Body of pancreas (tissue), 4 donors: ENCODE measurements around the gene CLSTN1. TPM values are rescaled to one million over a fixed set of nuclear protein-coding genes. Genes with fewer than 3 reads are reported as not detected.

Experiments used
- ATAC-seq: fragments of 150-250 bp; one replicate; pipeline ENCODE4 v1.9.1; 2016
- DNase-seq, 4 donors: peaks; one replicate each; pipeline ENCODE4 v3.0.0-alpha.2; 2019
- H3K27ac ChIP-seq, 4 donors: fragments of 200-600 bp; sonication (generic); 1 replicate in 3 of 4; 2 replicates in 1 of 4; pipeline versions ENCODE4 v1.5.1 to v1.6.1; 2016 to 2019; ENCODE audit warnings: mild to moderate bottlenecking in 1 of 4, mixed read lengths in 1 of 4, moderate library complexity in 1 of 4
- H3K27me3 ChIP-seq, 2 donors: fragments of 200-600 bp; sonication (generic); one replicate each; pipeline ENCODE4 v1.6.0; 2016; ENCODE audit warnings: mild to moderate bottlenecking in 1 of 2
- H3K36me3 ChIP-seq, 2 donors: fragments of 200-600 bp; sonication (generic); replicated peaks in 1 of 2; 2 replicates each; pipeline ENCODE4 v1.5.1; 2016; ENCODE audit warnings: low read depth in 2 of 2; ENCODE audit not compliant: insufficient read depth in 1 of 2
- H3K4me1 ChIP-seq: fragments of 200-600 bp; sonication (generic); one replicate; pipeline ENCODE4 v1.6.0; 2016
- H3K4me3 ChIP-seq, 2 donors: fragments of 200-600 bp; sonication (generic); 1 replicate in 1 of 2; 2 replicates in 1 of 2; pipeline ENCODE4 v1.5.1; 2016 to 2019
- H3K9me3 ChIP-seq, 3 donors: fragments of 200-600 bp; sonication (generic); 1 replicate in 2 of 3; 2 replicates in 1 of 3; pipeline ENCODE4 v1.5.1; 2016
- CTCF ChIP-seq, 7 experiments: fragments of 450-650 bp in 4 of 7; fragments of 200-600 bp in 3 of 7; sonication (generic) in 3 of 7; IDR thresholded peaks; one replicate each; pipeline ENCODE4 v1.5.1; 2016 to 2019; ENCODE audit warnings: antibody characterized with exemption in 7 of 7
- POLR2A ChIP-seq, 3 donors: fragments of 450-650 bp; IDR thresholded peaks; one replicate each; pipeline ENCODE4 v1.6.1; 2016; ENCODE audit warnings: antibody characterized with exemption in 3 of 3, mild to moderate bottlenecking in 2 of 3
- WGBS, 2 donors: methylation state at CpG; one replicate each; pipeline ENCODE4 v1.1.5; 2017; 5-methylcytosine and 5-hydroxymethylcytosine counted together
- intact Hi-C: fragments of 100-400 bp; cut with DNase I; formaldehyde crosslinking; loops from one replicate; pipeline ENCODE4 v1.15.1; 2023
- total RNA-seq, 2 donors: library from RNA; depleted of rRNA; stranded (reverse); fragments of >200 nt; gene quantifications; one replicate each; pipeline ENCODE4 v1.1.0, GENCODE V29; 2016

The CLSTN1 gene
- total RNA-seq, 2 donors from 2014 or later = 60.2 to 64.6 TPM

DNA sequence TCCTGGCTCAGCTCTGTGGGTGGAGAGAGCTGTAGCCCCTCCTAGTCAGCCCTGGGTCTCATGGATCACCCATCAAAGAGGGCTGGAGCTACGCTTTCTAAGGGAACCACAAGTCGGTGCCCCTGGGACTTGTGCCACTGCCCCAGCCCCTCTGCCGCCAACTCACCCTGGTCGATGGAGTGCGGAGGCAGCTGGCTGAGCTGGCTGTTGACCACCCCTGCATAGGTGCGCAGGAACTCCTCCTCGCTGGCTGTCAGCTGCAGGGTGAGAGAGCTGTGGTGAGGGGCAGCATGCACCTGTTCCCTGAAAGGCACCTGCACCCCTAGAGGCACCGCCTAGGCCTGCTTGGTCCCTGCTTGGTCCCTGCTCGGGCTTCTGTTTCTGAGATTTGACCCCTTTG is 47.3 kb upstream of the CLSTN1 start:
- Histone ChIP-seq H3K27me3 (no peaks in the 10 kb centered on the region), H3K4me3 (no peak overlapping the region), H3K27ac (no peak overlapping the region), H3K9me3 (no peaks in the 10 kb centered on the region), H3K36me3 (peaks cover 0 to 2% of the 10 kb centered on the region in 2 donors), H3K4me1 (peaks cover 8% of the 10 kb centered on the region)
- intact Hi-C loops = loop anchor here (10.0 kb wide), 2 partner anchors 154 to 554 kb away; no protein-coding TSS in a partner anchor
- TF ChIP-seq CTCF (IDR thresholded peaks at IDR 0.05) (no peak), POLR2A (IDR thresholded peaks at IDR 0.05) (no peak)
- no peak for DNase-seq
- no peak for ATAC-seq
- WGBS, 2 donors = 88 to 93% methylated on average over 7 to 8 of the region's 9 CpGs

DNA sequence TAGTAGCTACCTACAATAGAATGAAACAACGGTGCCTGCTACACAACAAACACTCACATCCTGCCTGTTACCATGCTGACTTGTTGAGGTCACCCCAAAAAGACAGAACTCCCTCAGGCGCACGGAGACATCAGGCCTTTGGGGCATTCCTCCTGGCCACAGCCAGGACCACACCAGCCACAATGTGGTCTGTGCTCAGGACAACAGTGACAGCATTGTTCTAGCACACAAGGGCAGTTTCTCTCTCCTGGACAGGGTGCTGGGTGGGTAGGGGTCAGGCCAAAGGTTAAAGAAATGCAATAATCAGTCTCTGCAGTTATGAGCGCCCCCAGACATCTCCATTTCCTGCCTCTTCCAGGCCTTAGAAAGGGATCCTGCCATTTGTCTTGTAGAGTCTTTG is 46.8 kb upstream of the CLSTN1 start:
- intact Hi-C loops = loop anchor here (10.0 kb wide), 2 partner anchors 154 to 554 kb away; no protein-coding TSS in a partner anchor
- Histone ChIP-seq H3K36me3 (peaks cover 0 to 2% of the 10 kb centered on the region in 2 donors), H3K27ac (no peak overlapping the region), H3K27me3 (no peaks in the 10 kb centered on the region), H3K9me3 (no peaks in the 10 kb centered on the region), H3K4me1 (peaks cover 8% of the 10 kb centered on the region), H3K4me3 (no peak overlapping the region)
- ATAC-seq = no peak
- TF ChIP-seq POLR2A (IDR thresholded peaks at IDR 0.05) = no peak
- TF ChIP-seq CTCF (IDR thresholded peaks at IDR 0.05) = no peak
- WGBS, 2 donors = 84 to 89% methylated on average over 4 of the region's 4 CpGs
- DNase-seq = no peak

- DNase-seq = no peak
- WGBS, 2 donors = 84 to 94% methylated on average over 8 to 13 of the region's 13 CpGs
- no peaks in the 10 kb centered on the region for H3K9me3 ChIP-seq
- H3K36me3 ChIP-seq = peaks cover 0 to 2% of the 10 kb centered on the region in 2 donors
- TF ChIP-seq CTCF (IDR thresholded peaks at IDR 0.05) (no peak), POLR2A (IDR thresholded peaks at IDR 0.05) (no peak)
- intact Hi-C loops = loop anchor here (5.0 to 10.0 kb wide), 4 partner anchors 83 to 555 kb away; no protein-coding TSS in a partner anchor
- no peak overlapping the region for H3K27ac ChIP-seq
- H3K4me3 ChIP-seq = no peak overlapping the region
- no peaks in the 10 kb centered on the region for H3K27me3 ChIP-seq
- peaks cover 3% of the 10 kb centered on the region for H3K4me1 ChIP-seq
- no peak for ATAC-seq
Observed at GRCh38 chr1:9869831-9870251, 46.1 kb upstream of the CLSTN1 start.

DNA sequence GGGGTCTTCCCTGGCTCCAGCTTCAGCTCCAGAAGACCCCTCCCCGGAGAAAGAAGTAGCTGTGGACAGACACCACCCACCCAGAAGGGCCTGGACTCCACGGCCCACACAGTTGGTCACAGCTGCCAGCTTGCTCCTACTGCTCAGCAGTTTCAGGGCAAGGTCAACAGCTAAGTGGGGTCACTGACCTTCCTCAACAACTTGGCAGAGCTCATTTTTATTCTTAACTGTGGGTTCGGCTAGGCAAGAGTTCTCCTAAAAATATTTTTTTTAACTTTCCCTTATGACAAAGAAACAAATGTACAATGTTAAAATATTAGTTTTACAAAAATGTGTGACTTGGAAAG is 44.5 kb upstream of the CLSTN1 start:
- Histone ChIP-seq H3K9me3 (no peaks in the 10 kb centered on the region), H3K4me3 (no peak overlapping the region), H3K27me3 (no peaks in the 10 kb centered on the region), H3K27ac (no peak overlapping the region), H3K4me1 (no peaks in the 10 kb centered on the region), H3K36me3 (peaks cover 0 to 2% of the 10 kb centered on the region in 2 donors)
- 39 to 54% methylated on average over 3 of the region's 3 CpGs for WGBS, 2 donors
- DNase-seq (no peak), ATAC-seq (no peak)
- intact Hi-C loops = loop anchor here (5.0 to 10.0 kb wide), 2 partner anchors 81 to 233 kb away; no protein-coding TSS in a partner anchor
- no peak for TF ChIP-seq CTCF (IDR thresholded peaks at IDR 0.05)
- TF ChIP-seq POLR2A (IDR thresholded peaks at IDR 0.05) = no peak
